ENCODE measurements around the gene ABCC3. TPM values are rescaled to one million over a fixed set of nuclear protein-coding genes. Genes with fewer than 3 reads are reported as not detected.

Gene ABCC3
- total RNA-seq, 4 donors from 2014 or later, result 19.6 to 93.7 (median 34.1) TPM

DNA sequence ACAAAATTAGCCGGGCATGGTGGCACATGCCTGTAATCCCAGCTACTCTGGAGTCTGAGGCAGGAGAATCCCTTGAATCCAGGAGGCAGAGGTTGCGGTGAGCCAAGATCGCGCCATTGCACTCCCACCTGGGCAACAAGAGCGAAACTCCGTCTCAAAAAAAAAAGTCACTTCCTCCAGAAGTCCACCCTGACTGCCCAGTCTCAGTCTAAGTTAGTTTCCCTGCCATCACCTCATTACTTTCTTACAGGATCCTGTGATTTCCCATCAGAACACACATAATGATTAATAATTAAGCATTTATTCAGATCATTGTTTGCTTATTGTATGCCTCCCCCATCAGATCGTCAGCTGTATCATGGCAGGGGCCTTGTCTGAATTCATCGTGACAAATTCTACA is 31.6 kb downstream of the ABCC3 start:
- WGBS, 2 donors, result 93 to 94% methylated on average over 6 to 8 of the region's 8 CpGs
- intact Hi-C loops (cut with DNase I), result no loop called here

GRCh38 chr17:50667259-50668024 is 32.8 kb downstream of the ABCC3 start:
- TF ChIP-seq POLR2A (IDR thresholded peaks at IDR 0.05) (no peak), CTCF (IDR thresholded peaks at IDR 0.05) (no peak)
- no peaks in the 10 kb centered on the region for H3K36me3 ChIP-seq
- peak overlapping the region in 1 of 4 donors; percentile 44 for H3K27ac ChIP-seq
- intact Hi-C loops (cut with DNase I), result no loop called here
- no peaks in the 10 kb centered on the region for H3K9me3 ChIP-seq
- WGBS, 2 donors, result 89 to 93% methylated on average over 10 to 11 of the region's 14 CpGs
- H3K4me1 ChIP-seq, result peaks cover 0 to 40% (median 21%) of the 10 kb centered on the region in 3 donors
- H3K27me3 ChIP-seq, result no peaks in the 10 kb centered on the region
- H3K4me3 ChIP-seq, result no peak overlapping the region
- DNase-seq, result no peak

More for the DNA sequence above, 31.6 kb downstream of the ABCC3 start:
- Histone ChIP-seq H3K27ac (no peak overlapping the region), H3K4me3 (no peak overlapping the region), H3K36me3 (no peaks in the 10 kb centered on the region), H3K9me3 (no peaks in the 10 kb centered on the region), H3K4me1 (peaks cover 9 to 40% (median 27%) of the 10 kb centered on the region in 3 donors), H3K27me3 (no peaks in the 10 kb centered on the region)
- no peak for DNase-seq
- TF ChIP-seq CTCF (IDR thresholded peaks at IDR 0.05), result no peak
- TF ChIP-seq POLR2A (IDR thresholded peaks at IDR 0.05), result no peak

- H3K4me1 ChIP-seq, result peaks cover 6 to 44% (median 23%) of the 10 kb centered on the region in 3 donors
- no peaks in the 10 kb centered on the region for H3K27me3 ChIP-seq
- intact Hi-C loops (cut with DNase I), result no loop called here
- H3K9me3 ChIP-seq, result no peaks in the 10 kb centered on the region
- H3K36me3 ChIP-seq, result no peaks in the 10 kb centered on the region
- no peak for DNase-seq
- no peak overlapping the region for H3K4me3 ChIP-seq
- H3K27ac ChIP-seq, result peak overlapping the region in 1 of 4 donors; percentile 44
- WGBS, 2 donors, result 28 to 49% methylated on average over 4 to 7 of the region's 8 CpGs
- TF ChIP-seq CTCF (IDR thresholded peaks at IDR 0.05), result no peak
- TF ChIP-seq POLR2A (IDR thresholded peaks at IDR 0.05), result no peak
Measured at GRCh38 chr17:50668025-50668837, 33.5 kb downstream of the ABCC3 start.

GRCh38 chr17:50668838-50669581 is 34.3 kb downstream of the ABCC3 start:
- 87 to 90% methylated on average over 2 to 7 of the region's 9 CpGs for WGBS, 2 donors
- H3K36me3 ChIP-seq, result no peaks in the 10 kb centered on the region
- H3K27ac ChIP-seq, result peak overlapping the region in 1 of 4 donors; percentile 44
- no peak for DNase-seq
- H3K4me1 ChIP-seq, result peaks cover 6 to 52% (median 26%) of the 10 kb centered on the region in 3 donors
- H3K9me3 ChIP-seq, result no peaks in the 10 kb centered on the region
- H3K4me3 ChIP-seq, result no peak overlapping the region
- intact Hi-C loops (cut with DNase I), result no loop called here
- H3K27me3 ChIP-seq, result no peaks in the 10 kb centered on the region
- TF ChIP-seq POLR2A (IDR thresholded peaks at IDR 0.05) (no peak), CTCF (IDR thresholded peaks at IDR 0.05) (no peak)
